ENCODE results near the gene SRGAP1.

SRGAP1 gene

DNA sequence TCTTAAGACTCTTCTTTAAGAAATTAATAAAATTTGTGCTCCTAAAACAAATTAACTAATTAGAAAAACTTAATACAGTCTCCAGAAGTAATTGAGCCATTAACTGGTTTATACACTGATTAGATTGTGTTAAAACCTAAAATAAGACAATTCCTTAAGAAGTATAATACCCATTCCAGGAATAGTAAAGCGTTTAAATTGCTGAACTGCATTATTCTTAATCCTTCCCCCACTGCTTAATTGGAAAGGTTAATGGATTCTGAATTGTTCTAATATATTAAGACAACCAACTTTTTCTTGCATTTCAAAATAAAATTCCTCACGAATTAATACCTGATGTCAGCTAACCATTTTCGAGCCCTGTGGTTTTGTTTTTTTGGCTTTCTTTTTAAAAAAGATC lies 249.2 kb downstream of the SRGAP1 start:
- no peak for DNase-seq (ENCODE audit: low spot score)
- in situ Hi-C loops (cut with MboI; ENCODE audit: low pct_unique_long_range_greater_than_20kb, low sequenced_read_pairs, unreplicated experiment), result no loop called here
- TF ChIP-seq, protein P1, sequence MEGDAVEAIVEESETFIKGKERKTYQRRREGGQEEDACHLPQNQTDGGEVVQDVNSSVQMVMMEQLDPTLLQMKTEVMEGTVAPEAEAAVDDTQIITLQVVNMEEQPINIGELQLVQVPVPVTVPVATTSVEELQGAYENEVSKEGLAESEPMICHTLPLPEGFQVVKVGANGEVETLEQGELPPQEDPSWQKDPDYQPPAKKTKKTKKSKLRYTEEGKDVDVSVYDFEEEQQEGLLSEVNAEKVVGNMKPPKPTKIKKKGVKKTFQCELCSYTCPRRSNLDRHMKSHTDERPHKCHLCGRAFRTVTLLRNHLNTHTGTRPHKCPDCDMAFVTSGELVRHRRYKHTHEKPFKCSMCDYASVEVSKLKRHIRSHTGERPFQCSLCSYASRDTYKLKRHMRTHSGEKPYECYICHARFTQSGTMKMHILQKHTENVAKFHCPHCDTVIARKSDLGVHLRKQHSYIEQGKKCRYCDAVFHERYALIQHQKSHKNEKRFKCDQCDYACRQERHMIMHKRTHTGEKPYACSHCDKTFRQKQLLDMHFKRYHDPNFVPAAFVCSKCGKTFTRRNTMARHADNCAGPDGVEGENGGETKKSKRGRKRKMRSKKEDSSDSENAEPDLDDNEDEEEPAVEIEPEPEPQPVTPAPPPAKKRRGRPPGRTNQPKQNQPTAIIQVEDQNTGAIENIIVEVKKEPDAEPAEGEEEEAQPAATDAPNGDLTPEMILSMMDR (IDR thresholded peaks at IDR 0.05; ENCODE audit: extremely low read depth, insufficient read depth, missing control alignments), result no peak

DNA sequence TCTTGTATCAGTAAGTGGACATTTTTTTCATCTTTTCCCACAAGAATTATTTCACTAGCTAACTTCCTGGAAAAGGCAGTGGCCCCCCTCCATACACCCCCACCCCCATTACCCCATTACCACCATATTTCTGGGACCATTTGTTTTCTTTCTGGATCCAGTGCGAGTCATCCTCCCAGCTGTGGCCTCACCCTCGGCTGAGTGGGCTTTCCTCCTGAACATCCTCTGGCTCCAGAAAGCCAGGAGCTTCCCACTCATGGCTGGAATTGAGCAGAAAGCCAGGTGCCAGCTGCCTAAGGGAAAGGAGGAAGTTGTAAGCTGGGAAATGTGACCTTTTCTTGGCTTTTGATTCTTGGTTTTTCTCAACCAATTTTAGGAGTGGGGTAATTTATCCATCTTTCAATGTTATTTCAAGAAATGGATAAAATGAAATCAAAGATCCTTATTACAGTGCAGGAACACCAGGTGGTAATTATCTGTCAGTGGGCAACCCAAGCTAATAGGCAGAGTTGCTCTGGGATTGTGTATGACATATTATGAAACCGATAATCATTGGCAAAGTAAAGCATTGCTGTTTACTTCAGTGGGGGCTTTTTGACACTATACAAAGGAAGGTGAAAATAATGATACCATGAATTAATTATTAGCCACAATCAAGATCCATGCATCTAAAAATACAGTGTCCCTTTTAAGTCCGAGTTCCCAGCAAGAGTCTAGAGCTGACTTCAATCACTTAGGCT lies 253.0 kb downstream of the SRGAP1 start:
- in situ Hi-C loops (cut with MboI; ENCODE audit: low pct_unique_long_range_greater_than_20kb, low sequenced_read_pairs, unreplicated experiment), result no loop called here
- TF ChIP-seq, protein P1 (IDR thresholded peaks at IDR 0.05; ENCODE audit: extremely low read depth, insufficient read depth, missing control alignments), result no peak

DNA sequence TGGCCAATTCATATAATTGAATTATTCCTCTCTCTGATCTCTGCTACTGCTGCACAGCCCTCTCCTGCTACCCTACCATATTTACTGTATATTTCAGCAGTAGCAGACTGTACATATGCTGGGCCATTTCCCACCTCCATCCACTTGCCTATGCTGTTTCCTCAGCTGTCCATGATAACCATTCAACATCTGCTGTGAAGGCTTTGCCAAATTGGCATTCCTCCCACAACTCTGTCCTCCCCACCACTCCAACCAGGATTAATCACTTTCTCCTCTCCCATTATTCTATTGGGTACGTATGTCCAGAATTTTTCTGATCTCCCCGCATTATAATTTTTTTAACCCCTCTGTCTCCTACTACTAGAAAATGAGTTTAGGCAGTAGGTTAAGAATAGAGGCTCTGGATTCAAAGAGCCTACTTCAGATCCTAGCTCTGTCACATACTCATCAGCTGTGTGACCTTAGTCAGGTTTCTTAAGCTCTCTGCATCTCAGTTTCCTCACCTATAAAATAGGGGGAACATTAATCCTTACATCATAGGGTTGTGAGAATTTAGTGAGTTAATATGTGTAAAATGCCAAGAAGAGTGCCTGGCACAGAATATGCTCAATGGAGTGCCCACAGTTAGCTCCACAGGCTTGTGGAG lies 254.3 kb downstream of the SRGAP1 start:
- in situ Hi-C loops (cut with MboI; ENCODE audit: low pct_unique_long_range_greater_than_20kb, low sequenced_read_pairs, unreplicated experiment), result no loop called here
- no peak for DNase-seq (ENCODE audit: low spot score)
- TF ChIP-seq, protein P1 (IDR thresholded peaks at IDR 0.05; ENCODE audit: extremely low read depth, insufficient read depth, missing control alignments), result no peak

More for the DNA sequence above, 253.0 kb downstream of the SRGAP1 start:
- DNase-seq (ENCODE audit: low spot score), result no peak

DNA sequence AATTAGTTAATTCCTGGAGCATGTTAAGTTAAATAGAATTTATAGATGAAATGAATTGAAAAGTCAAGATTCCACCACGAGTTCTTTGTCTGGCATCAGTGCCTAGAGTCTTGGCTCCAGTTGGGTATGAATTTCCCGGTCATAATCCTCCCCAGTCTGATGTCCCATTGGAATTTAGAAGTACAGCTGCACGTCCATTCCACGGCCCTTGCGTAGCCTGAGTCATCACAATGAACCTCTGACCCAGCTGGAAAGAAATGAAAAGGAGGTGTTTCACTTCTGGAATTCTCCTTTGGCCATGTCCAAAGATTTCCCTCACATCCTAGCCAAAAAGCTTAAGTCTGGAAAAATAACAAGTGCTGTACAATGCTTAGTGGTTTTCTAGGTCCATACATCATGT lies 254.9 kb downstream of the SRGAP1 start:
- in situ Hi-C loops (cut with MboI; ENCODE audit: low pct_unique_long_range_greater_than_20kb, low sequenced_read_pairs, unreplicated experiment), result no loop called here

DNA sequence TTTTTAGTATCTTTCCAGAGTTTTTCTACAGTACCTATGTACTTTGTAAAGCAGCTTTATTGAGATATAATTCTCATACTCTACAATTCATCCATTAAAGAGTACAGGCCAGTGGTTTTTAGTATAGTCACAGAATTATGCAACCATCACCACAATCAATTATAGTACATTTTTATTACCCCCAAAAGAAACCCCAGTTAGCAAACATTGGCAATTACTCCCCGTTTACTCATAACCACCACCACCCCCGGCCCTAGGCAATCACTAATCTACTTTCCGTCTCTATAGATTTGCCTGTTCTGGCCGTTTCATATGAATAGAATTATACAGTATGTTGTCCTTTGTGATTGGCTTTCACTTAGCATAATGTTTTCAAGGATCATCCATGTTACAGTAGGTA lies 257.8 kb downstream of the SRGAP1 start:
- DNase-seq (ENCODE audit: low spot score), result no peak
- in situ Hi-C loops (cut with MboI; ENCODE audit: low pct_unique_long_range_greater_than_20kb, low sequenced_read_pairs, unreplicated experiment), result no loop called here
- TF ChIP-seq, protein P1 (IDR thresholded peaks at IDR 0.05; ENCODE audit: extremely low read depth, insufficient read depth, missing control alignments), result no peak

More for the DNA sequence above, 254.9 kb downstream of the SRGAP1 start:
- DNase-seq (ENCODE audit: low spot score), result no peak
- TF ChIP-seq, protein P1 (IDR thresholded peaks at IDR 0.05; ENCODE audit: extremely low read depth, insufficient read depth, missing control alignments), result no peak

DNA sequence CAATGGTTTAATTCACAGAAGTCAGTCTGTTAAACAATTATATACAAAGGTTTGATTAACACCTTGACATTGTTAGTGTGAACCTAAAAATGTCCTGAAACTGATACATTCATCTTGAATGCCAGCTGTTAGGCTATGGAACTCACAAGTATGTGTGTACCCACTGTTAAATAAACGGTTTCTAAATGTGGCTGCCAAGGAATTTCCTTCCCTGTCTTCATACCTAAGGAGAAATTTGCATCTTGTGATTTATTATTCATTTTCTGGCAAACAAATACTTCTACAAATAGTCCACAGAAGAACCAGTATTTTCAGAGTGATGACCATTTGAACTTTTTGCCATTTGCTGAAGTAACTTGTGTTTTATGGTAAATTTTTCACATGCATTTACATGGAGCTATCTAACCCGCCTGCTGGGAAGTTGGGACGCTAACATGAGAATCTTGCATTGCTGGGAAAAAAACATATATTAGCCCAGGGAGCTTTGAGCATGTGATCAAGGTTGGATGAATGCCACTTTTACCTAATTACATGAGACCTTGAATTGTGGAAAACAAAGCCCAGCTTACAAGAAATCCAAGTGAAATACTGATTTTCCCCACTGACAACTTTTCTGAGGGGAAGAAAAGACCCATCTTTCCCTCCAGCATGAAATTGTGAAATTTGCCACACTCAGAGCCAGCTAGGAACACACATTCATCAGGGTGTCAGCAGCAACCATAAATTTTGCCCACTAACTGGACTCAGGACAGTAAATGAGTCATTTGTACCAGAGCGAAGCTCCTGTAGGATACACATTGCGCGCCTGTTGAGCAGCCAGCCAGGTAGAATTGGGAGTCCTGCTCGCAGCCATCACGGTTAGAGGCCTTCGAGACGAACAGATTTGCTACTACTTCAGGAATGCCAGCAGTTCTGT lies 259.6 kb downstream of the SRGAP1 start:
- TF ChIP-seq, protein P1 (IDR thresholded peaks at IDR 0.05; ENCODE audit: extremely low read depth, insufficient read depth, missing control alignments), result no peak
- in situ Hi-C loops (cut with MboI; ENCODE audit: low pct_unique_long_range_greater_than_20kb, low sequenced_read_pairs, unreplicated experiment), result no loop called here
- DNase-seq (ENCODE audit: low spot score), result no peak

Measured in GM13977 (cell line).